Activated naive CD4-positive, alpha-beta T cell treated with anti-CD3 and anti-CD28 coated beads, Interleukin-2, amount 10 ng/mL, durations not matched to agents 5 hours and 36 hours (primary cell): ENCODE measurements around the gene HSPA4L. TPM values are rescaled to one million over a fixed set of nuclear protein-coding genes. Genes with fewer than 3 reads are reported as not detected.

Experiments
- total RNA-seq, 2 experiments: library from RNA; stranded (reverse); gene quantifications; one replicate each; pipeline ENCODE4 v1.2.3, GENCODE V29; 2021

Gene HSPA4L
- under 1 TPM; 0.30 to 0.31 TPM for total RNA-seq

GRCh38 chr4:127782275-127783025 lies at the start of gene HSPA4L:
Gene HSPA4L, plus strand, starts transcription at chr4:127782322. Its CDS starts 229 bp downstream, at chr4:127782551.

GRCh38 chr4:127880763-127881562 lies 98.8 kb downstream of the HSPA4L start, which contains the start of gene PLK4:
Gene PLK4, plus strand, starts transcription at chr4:127880893. Its CDS starts 242 bp downstream, at chr4:127881135.

Other genes with a start within 250 kb of the HSPA4L start
- not detected for gene INTU, start 149.4 kb upstream of the HSPA4L start, total RNA-seq
- not detected for gene SLC25A31, start 51.9 kb upstream of the HSPA4L start, total RNA-seq
- 10 to 100 TPM; 40.1 to 40.8 TPM for gene PLK4, start 98.6 kb downstream of the HSPA4L start, total RNA-seq
- gene MFSD8, start 182.9 kb downstream of the HSPA4L start, total RNA-seq, result 10 to 100 TPM; 20.0 to 21.3 TPM
- gene ABHD18, start 183.1 kb downstream of the HSPA4L start, total RNA-seq, result 10 to 100 TPM; 26.4 to 26.8 TPM